Skeletal muscle tissue (tissue), 4 donors: ENCODE results near the gene R3HDM2. TPM values are rescaled to one million over a fixed set of nuclear protein-coding genes. Genes with fewer than 3 reads are reported as not detected.

Experiments used
- H3K27ac ChIP-seq: one replicate; pipeline ENCODE4 v1.7.0; 2013; ENCODE audit warnings: mild to moderate bottlenecking, low read depth, low read length, inconsistent platforms
- H3K27me3 ChIP-seq, 3 donors: one replicate each; pipeline ENCODE4 v1.7.0; 2013; ENCODE audit warnings: low read length in 3 of 3; ENCODE audit not compliant: control insufficient read depth in 3 of 3, insufficient read depth in 3 of 3
- H3K36me3 ChIP-seq, 3 donors: one replicate each; pipeline ENCODE4 v1.7.0; 2013; ENCODE audit warnings: low read length in 3 of 3; ENCODE audit not compliant: control insufficient read depth in 3 of 3, insufficient read depth in 3 of 3
- H3K4me1 ChIP-seq, 3 donors: one replicate each; pipeline ENCODE4 v1.7.0; 2013; ENCODE audit warnings: low read length in 3 of 3, mild to moderate bottlenecking in 3 of 3; ENCODE audit not compliant: control insufficient read depth in 3 of 3, insufficient read depth in 3 of 3
- H3K4me3 ChIP-seq, 3 donors: one replicate each; pipeline ENCODE4 v1.7.0; 2013; ENCODE audit warnings: low read length in 3 of 3
- H3K9ac ChIP-seq, 3 donors: one replicate each; pipeline ENCODE4 v1.7.0; 2013; ENCODE audit warnings: low read length in 3 of 3, mild to moderate bottlenecking in 3 of 3, moderate library complexity in 2 of 3, low read depth in 1 of 3
- H3K9me3 ChIP-seq, 3 donors: one replicate each; pipeline ENCODE4 v1.7.0; 2013; ENCODE audit warnings: low read length in 3 of 3; ENCODE audit not compliant: control insufficient read depth in 3 of 3
- total RNA-seq: library from RNA; depleted of rRNA; stranded (reverse); fragments of >200 nt; gene quantifications from one replicate; pipeline ENCODE4 v1.2.3, GENCODE V29; 2014
- donor health status: Osteomylitis.

Gene R3HDM2
- total RNA-seq, 1 donor from 2014 or later = 9.9 TPM

DNA sequence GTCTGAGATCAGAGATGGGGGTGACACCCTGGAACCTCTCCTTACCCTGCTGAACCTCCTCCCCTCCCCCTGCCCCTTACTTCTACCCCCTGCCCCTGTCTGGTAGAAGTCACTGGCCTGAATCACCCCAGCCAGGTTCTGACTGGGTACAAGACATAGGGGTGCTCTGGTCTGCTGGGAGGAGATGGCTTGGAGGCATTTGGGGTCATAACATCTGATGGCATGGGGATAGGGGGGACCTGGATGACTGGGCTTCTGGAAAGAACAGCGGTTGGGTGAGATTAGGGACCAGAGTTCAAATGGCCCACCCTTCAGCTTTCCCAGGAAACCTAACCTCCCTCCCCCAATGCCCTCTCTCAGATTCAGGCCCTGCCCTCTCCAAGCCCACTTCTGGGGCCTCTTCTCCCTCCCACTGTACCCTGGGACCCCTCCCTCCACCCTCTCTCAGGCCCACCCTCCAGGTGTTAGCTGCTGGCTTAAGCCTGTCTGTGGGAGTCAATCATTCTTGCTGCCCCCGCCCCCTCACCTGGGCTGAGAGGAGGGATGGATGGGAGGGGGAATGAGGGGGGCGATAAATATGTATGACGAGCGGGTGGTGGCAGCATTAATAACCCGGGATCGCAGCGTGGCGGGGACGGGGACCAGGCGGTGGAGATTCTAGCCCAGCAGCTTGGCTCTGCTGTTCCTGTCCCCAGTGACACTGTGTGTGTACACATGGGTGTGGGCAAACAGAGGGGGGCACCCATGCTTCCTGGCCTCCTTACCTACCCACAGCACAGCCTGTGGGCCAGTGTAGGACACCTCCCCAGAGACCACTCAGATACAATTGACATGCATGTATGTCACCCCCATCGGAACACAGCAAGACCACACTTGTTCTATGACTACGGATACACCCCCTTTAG, 208.3 kb downstream of the R3HDM2 start:
- Histone ChIP-seq H3K27me3 (peaks cover 77 to 82% (median 77%) of the 10 kb centered on the region in 3 donors), H3K36me3 (no peaks in the 10 kb centered on the region), H3K9me3 (no peaks in the 10 kb centered on the region), H3K4me3 (no peak overlapping the region), H3K9ac (no peak overlapping the region), H3K4me1 (peaks cover 3 to 6% (median 5%) of the 10 kb centered on the region in 3 donors), H3K27ac (no peak overlapping the region)

DNA sequence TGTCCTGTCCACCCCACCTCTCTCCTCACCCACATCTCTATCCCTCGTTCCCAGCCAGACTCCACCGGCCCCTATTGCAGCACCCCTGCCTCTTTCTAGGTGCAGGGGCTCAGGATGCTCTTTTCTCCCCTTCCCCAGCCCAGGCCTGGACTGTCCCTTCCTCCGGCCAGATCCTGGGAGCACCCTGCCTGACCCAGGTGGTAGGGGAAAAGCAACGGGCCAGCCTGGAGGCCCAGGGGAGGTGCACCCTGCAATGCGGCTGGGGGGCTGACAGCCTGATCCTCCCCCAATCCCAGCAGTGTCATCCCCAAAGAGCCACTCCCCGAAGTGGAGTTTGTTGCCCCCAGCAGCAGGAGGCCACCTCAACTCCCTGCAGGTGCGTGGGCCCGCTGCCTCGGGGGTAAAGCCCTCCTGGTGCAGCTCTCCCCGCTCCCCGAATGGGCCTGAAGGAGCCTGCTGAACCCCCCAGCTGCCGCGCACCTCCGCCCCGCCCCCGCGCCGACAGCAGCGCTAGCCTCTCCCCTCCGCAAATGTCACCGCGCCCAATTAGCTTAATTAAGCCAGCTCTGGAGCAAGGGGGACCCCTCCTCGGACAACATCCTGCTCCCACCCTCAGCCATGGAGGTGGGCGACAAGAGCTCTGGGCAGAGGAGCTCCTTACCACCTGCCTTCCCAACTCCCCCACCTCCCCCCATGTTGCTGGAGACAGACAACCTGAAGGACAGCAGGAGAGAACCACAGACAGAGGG, 209.5 kb downstream of the R3HDM2 start:
- no peak overlapping the region for H3K27ac ChIP-seq
- peaks cover 81 to 88% (median 82%) of the 10 kb centered on the region in 3 donors for H3K27me3 ChIP-seq
- no peaks in the 10 kb centered on the region for H3K9me3 ChIP-seq
- no peaks in the 10 kb centered on the region for H3K36me3 ChIP-seq
- H3K4me3 ChIP-seq = no peak overlapping the region
- H3K4me1 ChIP-seq = peaks cover 8 to 15% (median 13%) of the 10 kb centered on the region in 3 donors
- H3K9ac ChIP-seq = no peak overlapping the region

DNA sequence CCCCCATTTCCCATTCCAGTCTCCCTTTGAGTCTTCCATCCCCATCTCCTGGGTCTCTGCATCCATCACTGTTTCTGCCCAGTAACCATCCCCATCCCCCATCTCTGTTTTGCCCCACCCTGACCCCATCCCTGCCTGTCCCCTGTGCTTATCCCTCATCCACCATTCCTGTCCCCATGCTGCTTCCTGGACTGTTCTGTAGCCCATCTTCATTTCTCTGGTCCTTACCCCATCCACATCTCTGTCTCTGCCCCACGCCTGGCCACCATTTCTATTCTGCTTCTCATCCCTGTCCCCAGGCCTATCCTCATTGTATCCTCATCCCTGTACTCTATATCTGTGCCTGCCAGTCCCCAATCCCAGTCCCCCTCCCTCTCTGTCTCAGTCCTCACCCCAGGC, 210.1 kb downstream of the R3HDM2 start:
- Histone ChIP-seq H3K9ac (no peak overlapping the region), H3K9me3 (no peaks in the 10 kb centered on the region), H3K4me1 (peaks cover 12 to 20% (median 16%) of the 10 kb centered on the region in 3 donors), H3K27me3 (peaks cover 81 to 90% (median 83%) of the 10 kb centered on the region in 3 donors), H3K4me3 (no peak overlapping the region), H3K27ac (no peak overlapping the region), H3K36me3 (no peaks in the 10 kb centered on the region)

DNA sequence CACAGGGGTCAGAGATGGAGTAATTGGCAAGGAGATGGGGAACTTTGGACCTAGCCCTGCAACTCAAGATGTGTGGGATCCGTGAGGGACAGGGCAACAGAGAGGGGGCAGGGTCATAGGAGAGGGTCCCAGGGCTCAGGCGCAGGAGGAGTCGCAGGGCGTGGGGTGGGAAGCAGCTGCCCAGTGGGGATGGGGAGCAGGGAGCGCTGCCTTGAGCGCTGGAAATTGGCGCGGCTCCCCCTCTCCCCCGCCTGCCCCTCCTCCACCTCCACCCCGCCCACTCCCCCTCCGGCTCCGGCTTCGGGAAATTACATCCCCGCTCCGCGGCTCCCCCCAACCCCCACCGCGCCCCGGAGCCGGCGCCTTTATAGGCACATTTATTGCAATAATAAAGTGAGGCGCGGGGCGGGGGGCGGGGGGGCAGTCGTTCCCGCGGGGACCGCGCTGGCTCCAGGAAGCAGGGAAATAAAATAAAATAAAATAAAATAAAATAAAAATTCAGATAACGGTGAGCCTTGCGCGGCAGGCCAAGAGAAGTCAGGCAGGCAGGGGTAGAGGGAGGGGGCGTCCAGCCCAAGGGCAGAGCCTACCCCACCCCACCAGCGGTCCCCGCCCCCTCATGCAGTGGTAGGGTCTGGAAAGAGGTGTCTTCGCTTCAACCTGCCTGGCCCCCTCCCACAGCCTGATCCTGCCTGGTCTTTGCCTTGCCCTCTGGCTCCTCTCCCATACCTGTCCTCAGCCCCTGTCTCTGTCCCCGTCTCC, 210.7 kb downstream of the R3HDM2 start:
- H3K9me3 ChIP-seq = no peaks in the 10 kb centered on the region
- H3K27me3 ChIP-seq = peaks cover 83 to 91% (median 83%) of the 10 kb centered on the region in 3 donors
- H3K4me3 ChIP-seq = no peak overlapping the region
- peaks cover 14 to 26% (median 21%) of the 10 kb centered on the region in 3 donors for H3K4me1 ChIP-seq
- no peak overlapping the region for H3K9ac ChIP-seq
- no peak overlapping the region for H3K27ac ChIP-seq
- no peaks in the 10 kb centered on the region for H3K36me3 ChIP-seq

DNA sequence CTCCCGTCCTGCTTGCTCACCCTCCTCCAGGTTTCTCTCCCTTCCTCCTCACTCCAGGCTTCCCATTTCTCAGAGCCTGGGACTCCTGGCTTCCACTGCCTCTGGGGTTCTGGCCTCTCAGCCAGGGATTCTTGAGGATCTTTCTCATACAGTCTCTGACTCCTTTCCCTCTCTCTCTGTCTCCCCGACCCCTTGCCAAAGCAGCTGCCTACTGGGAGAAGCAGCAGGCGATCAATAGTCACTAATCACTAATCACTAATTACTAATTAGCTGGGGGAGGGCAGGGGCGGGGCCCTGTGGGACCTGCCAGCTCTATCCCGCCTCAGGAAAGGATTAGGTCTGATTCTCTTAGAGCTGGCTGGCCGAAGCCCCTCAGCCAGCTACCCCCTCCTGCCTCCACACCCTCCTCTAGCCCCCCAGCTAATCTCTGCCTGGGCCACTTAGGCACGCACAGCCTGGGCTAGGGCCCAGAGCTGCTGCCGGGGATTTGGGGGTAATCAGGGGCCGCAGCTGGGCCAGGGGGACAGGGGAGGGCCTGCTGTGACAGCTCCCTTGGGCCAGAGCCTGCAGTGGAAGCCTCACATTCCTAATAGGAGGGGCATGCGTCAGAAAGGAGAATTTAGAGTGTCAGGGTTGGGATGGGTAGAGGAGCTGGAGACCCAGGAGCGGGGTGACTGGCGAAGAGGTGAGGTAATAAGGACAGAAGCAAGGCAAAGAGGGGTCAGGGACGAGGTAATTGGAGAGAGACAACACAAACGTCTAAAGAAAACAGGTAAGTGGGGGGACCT, 211.4 kb downstream of the R3HDM2 start:
- Histone ChIP-seq H3K27ac (no peak overlapping the region), H3K4me3 (no peak overlapping the region), H3K9ac (no peak overlapping the region), H3K4me1 (peaks cover 14 to 33% (median 25%) of the 10 kb centered on the region in 3 donors), H3K36me3 (no peaks in the 10 kb centered on the region), H3K9me3 (no peaks in the 10 kb centered on the region), H3K27me3 (peaks cover 83 to 92% (median 83%) of the 10 kb centered on the region in 3 donors)

DNA sequence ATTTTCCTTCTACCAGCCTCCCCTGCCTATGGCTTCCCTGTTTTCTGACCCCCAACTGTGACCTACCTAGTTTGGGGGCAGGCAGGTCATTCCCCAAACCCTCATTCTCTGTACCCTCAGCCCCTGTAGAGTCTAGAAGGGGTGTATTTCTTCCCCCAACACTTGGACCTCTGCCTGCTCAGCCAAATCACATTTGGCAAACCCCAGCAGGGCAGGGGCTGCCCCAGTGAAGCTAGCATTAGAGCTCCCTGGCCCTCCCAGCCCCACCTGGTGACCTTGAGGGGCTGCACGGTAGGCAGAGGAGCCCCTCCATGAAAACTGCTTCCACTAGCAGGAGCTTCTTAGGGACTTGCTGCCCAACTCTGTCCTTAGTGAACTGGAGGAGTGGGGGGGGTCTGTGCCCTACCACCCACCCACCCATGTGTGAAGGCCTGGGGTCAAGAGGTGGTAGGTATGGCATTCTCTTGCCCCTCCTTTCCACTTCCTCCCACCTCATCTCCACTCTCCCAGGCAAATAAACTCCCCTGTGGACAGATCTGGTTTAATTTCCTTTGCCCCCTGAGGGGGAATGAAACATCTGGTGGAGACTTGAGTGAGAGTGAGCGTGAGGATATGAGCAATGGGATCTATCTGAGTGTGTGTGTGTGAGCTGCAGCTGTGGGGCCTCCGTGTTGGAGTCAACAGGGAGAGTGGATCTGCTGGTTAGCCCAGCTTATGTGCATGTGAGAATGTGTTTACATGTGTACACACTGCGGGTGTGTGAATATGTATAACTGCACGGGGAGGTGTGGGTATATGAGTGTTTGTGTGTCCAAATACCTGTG, 212.6 kb downstream of the R3HDM2 start:
- no peak overlapping the region for H3K4me3 ChIP-seq
- H3K36me3 ChIP-seq = no peaks in the 10 kb centered on the region
- no peak overlapping the region for H3K27ac ChIP-seq
- peaks cover 71 to 87% (median 82%) of the 10 kb centered on the region in 3 donors for H3K27me3 ChIP-seq
- peaks cover 24 to 43% (median 36%) of the 10 kb centered on the region in 3 donors for H3K4me1 ChIP-seq
- H3K9ac ChIP-seq = no peak overlapping the region
- no peaks in the 10 kb centered on the region for H3K9me3 ChIP-seq

DNA sequence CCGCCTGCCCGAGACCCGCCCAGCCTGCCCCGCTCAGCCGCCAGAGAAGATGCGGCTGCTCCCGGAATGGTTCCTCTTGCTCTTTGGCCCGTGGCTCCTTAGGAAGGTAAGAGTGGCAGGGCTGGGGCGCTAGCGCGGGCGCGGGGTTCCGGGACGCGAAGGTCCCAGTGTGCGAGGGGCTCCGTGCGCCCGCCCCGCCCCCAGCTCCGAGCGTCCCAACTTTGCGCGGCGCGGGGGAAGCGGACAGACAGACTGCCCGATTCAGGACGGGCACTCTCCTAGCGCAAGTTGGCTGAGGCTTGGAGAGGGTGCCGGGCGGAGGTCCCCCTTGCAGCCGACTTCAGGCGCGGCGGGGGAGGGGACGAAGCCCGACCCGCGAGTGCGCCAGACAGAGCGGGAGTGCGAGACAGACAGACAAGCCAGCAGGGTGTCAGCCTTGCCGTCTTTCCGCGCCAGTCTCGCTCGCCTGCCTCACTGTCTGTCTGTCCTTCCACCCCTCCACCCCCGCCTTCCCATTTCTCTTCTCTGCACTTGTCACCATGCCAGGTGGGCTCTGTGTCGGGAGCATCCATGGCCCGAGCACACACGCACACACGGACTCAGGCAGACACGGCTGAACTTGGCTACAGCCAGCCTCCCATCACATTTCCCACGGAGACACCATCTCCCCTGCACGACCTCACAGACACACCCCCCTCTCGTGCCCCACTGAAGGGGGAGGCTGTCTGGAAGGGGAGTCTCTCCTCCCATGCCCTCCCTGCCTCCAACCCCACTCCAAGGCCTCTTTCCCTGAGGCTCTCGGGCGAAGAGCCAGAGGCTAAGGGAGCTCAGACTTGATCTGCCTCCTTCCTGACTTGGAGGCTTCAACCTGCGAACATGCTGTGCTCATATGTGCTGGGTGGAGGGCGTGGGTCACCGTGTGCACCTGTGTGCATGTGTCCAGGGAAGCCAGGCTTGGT, 213.6 kb downstream of the R3HDM2 start:
- Histone ChIP-seq H3K4me1 (peaks cover 24 to 42% (median 41%) of the 10 kb centered on the region in 3 donors), H3K27ac (no peak overlapping the region)

More for the DNA sequence above, 213.6 kb downstream of the R3HDM2 start:
- Histone ChIP-seq H3K36me3 (no peaks in the 10 kb centered on the region), H3K27me3 (peaks cover 63 to 77% (median 72%) of the 10 kb centered on the region in 3 donors), H3K9me3 (no peaks in the 10 kb centered on the region), H3K9ac (peak overlapping the region in 1 of 3 donors; percentile 50), H3K4me3 (peak overlapping the region in 2 of 3 donors; percentile 57 to 65)
